Ectodermal cell (in vitro differentiated cells): ENCODE results near the gene SPINK8.

Source experiments
- H3K27ac ChIP-seq: 2 replicates; pipeline ENCODE4 v1.7.0; 2013; ENCODE audit warnings: mild to moderate bottlenecking, low read depth, low read length; ENCODE audit not compliant: insufficient read depth, poor library complexity, severe bottlenecking
- H3K27me3 ChIP-seq: 2 replicates; pipeline ENCODE4 v1.7.0; 2013; ENCODE audit warnings: mild to moderate bottlenecking, low read length; ENCODE audit not compliant: insufficient read depth, control insufficient read depth, poor library complexity, severe bottlenecking
- H3K36me3 ChIP-seq: one replicate; pipeline ENCODE4 v1.7.0; 2013; ENCODE audit warnings: low read length; ENCODE audit not compliant: control insufficient read depth, insufficient read depth
- H3K4me1 ChIP-seq: one replicate; pipeline ENCODE4 v1.7.0; 2013; ENCODE audit warnings: low read length; ENCODE audit not compliant: control insufficient read depth, insufficient read depth
- H3K4me3 ChIP-seq: 2 replicates; pipeline ENCODE4 v1.7.0; 2013; ENCODE audit warnings: low read depth, low read length, control low read depth; ENCODE audit not compliant: insufficient read depth
- H3K9me3 ChIP-seq: 2 replicates; pipeline ENCODE4 v1.7.0; 2013; ENCODE audit warnings: mild to moderate bottlenecking, low read length, moderate library complexity; ENCODE audit not compliant: control insufficient read depth
- WGBS, 2 experiments: methylation state at CpG; one replicate each; pipeline ENCODE4 v1.1.7; 2013; ENCODE audit warnings: missing lambda C conversion rate in 2 of 2; 5-methylcytosine and 5-hydroxymethylcytosine counted together

Gene SPINK8

GRCh38 chr3:48270306-48270705 is 63.2 kb downstream of the SPINK8 start:
- H3K27ac ChIP-seq, result no peak overlapping the region
- H3K9me3 ChIP-seq, result no peaks in the 10 kb centered on the region
- no peaks in the 10 kb centered on the region for H3K27me3 ChIP-seq
- WGBS, 2 experiments, result 97% methylated on average over 2 of the region's 2 CpGs
- peaks cover 38% of the 10 kb centered on the region for H3K36me3 ChIP-seq
- no peaks in the 10 kb centered on the region for H3K4me1 ChIP-seq
- no peak overlapping the region for H3K4me3 ChIP-seq

GRCh38 chr3:48269592-48269991 is 63.9 kb downstream of the SPINK8 start:
- Histone ChIP-seq H3K9me3 (no peaks in the 10 kb centered on the region), H3K36me3 (peaks cover 38% of the 10 kb centered on the region), H3K27me3 (no peaks in the 10 kb centered on the region), H3K4me3 (no peak overlapping the region), H3K4me1 (no peaks in the 10 kb centered on the region), H3K27ac (no peak overlapping the region)
- WGBS, 2 experiments, result 96 to 99% methylated on average over 8 of the region's 8 CpGs

- no peaks in the 10 kb centered on the region for H3K27me3 ChIP-seq
- no peak overlapping the region for H3K4me3 ChIP-seq
- 95 to 97% methylated on average over 23 of the region's 23 CpGs for WGBS, 2 experiments
- H3K9me3 ChIP-seq, result no peaks in the 10 kb centered on the region
- no peaks in the 10 kb centered on the region for H3K4me1 ChIP-seq
- peaks cover 38% of the 10 kb centered on the region for H3K36me3 ChIP-seq
- H3K27ac ChIP-seq, result no peak overlapping the region
Measured at GRCh38 chr3:48268936-48269561, 64.4 kb downstream of the SPINK8 start.

GRCh38 chr3:48268381-48268935 is 65.0 kb downstream of the SPINK8 start:
- Histone ChIP-seq H3K9me3 (no peaks in the 10 kb centered on the region), H3K4me1 (no peaks in the 10 kb centered on the region), H3K36me3 (peaks cover 40% of the 10 kb centered on the region), H3K27me3 (no peaks in the 10 kb centered on the region), H3K27ac (no peak overlapping the region), H3K4me3 (no peak overlapping the region)
- 95 to 98% methylated on average over 12 to 13 of the region's 13 CpGs for WGBS, 2 experiments

- Histone ChIP-seq H3K36me3 (peaks cover 42% of the 10 kb centered on the region), H3K9me3 (no peaks in the 10 kb centered on the region)
- 95 to 98% methylated on average over 2 of the region's 2 CpGs for WGBS, 2 experiments
Measured at GRCh38 chr3:48267782-48268181, 65.7 kb downstream of the SPINK8 start.

DNA sequence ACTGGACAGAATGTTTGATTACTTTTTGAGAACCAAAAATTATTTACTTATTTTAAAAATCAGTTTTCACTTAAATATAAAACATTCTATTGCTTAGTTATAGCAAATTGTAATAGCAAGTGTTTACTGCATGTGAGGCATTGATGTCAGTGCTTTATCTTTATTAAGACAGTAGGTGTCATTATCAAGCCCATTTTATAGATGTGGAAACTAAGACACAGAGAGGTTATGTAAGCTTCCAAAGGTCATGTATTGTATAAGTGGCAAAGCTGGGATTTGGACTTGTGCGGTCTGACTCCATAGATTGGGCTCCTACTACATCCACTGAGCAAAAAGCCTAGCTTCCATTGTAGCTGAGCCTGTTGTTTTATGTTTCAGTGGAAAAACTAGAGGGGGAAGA is 74.9 kb downstream of the SPINK8 start:
- Histone ChIP-seq H3K27ac (no peak overlapping the region), H3K27me3 (no peaks in the 10 kb centered on the region), H3K4me3 (no peak overlapping the region), H3K4me1 (no peaks in the 10 kb centered on the region), H3K9me3 (no peaks in the 10 kb centered on the region), H3K36me3 (peaks cover 27% of the 10 kb centered on the region)
- WGBS, 2 experiments, result 96% methylated on average over 1 of the region's 1 CpG

More at GRCh38 chr3:48267782-48268181, 65.7 kb downstream of the SPINK8 start:
- Histone ChIP-seq H3K27me3 (no peaks in the 10 kb centered on the region), H3K4me3 (no peak overlapping the region), H3K4me1 (no peaks in the 10 kb centered on the region), H3K27ac (no peak overlapping the region)
